ENCODE data around the gene ACOXL.
A peak's percentile ranks its signal among the peaks of the same experiment; 100 is the strongest.

Gene ACOXL

GRCh38 chr2:111117598-111118480, 385.5 kb downstream of the ACOXL start:
- no peak for TF ChIP-seq CTCF (IDR thresholded peaks at IDR 0.05; ENCODE audit: low read depth, low read length)
- peak overlapping the region; percentile 45 for H3K4me3 ChIP-seq (ENCODE audit: low read depth, low read length)
- in situ Hi-C loops (cut with HindIII; ENCODE audit: low sequenced_read_pairs), result no loop called here
- DNase-seq (ENCODE audit: low read depth, low spot score), result peak; percentile 85

- in situ Hi-C loops (cut with HindIII; ENCODE audit: low sequenced_read_pairs), result no loop called here
- peak overlapping the region; percentile 45 for H3K4me3 ChIP-seq (ENCODE audit: low read depth, low read length)
- DNase-seq (ENCODE audit: low read depth, low spot score), result no peak
- no peak for TF ChIP-seq CTCF (IDR thresholded peaks at IDR 0.05; ENCODE audit: low read depth, low read length)
These were observed 386.2 kb downstream of the ACOXL start for GRCh38 chr2:111118481-111118980.

- in situ Hi-C loops (cut with HindIII; ENCODE audit: low sequenced_read_pairs), result no loop called here
These were observed 386.8 kb downstream of the ACOXL start for GRCh38 chr2:111118981-111119821.

GRCh38 chr2:111119822-111120252, 387.5 kb downstream of the ACOXL start:
- DNase-seq (ENCODE audit: low read depth, low spot score), result no peak
- in situ Hi-C loops (cut with HindIII; ENCODE audit: low sequenced_read_pairs), result no loop called here
- TF ChIP-seq CTCF (IDR thresholded peaks at IDR 0.05; ENCODE audit: low read depth, low read length), result no peak
- H3K4me3 ChIP-seq (ENCODE audit: low read depth, low read length), result peak overlapping the region; percentile 49

More at GRCh38 chr2:111118981-111119821, 386.8 kb downstream of the ACOXL start:
- peak; percentile 8 for DNase-seq (ENCODE audit: low read depth, low spot score)
- no peak for TF ChIP-seq CTCF (IDR thresholded peaks at IDR 0.05; ENCODE audit: low read depth, low read length)
- peak overlapping the region; percentile 45 for H3K4me3 ChIP-seq (ENCODE audit: low read depth, low read length)

GRCh38 chr2:111120253-111121027, 388.1 kb downstream of the ACOXL start, which contains the start of gene BCL2L11:
Gene BCL2L11, plus strand, starts transcription at chr2:111120914. Its CDS starts 2,832 bp downstream, at chr2:111123746.
- peak within 1 kb of the TSS; percentile 67 for H3K4me3 ChIP-seq (ENCODE audit: low read depth, low read length)
- no peak for TF ChIP-seq CTCF (IDR thresholded peaks at IDR 0.05; ENCODE audit: low read depth, low read length)
- DNase-seq (ENCODE audit: low read depth, low spot score), result peak; percentile 90
- in situ Hi-C loops (cut with HindIII; ENCODE audit: low sequenced_read_pairs), result no loop called here

Measured in astrocyte of the spinal cord (primary cell).